ENCODE measurements around the gene BCAN. TPM values are rescaled to one million over a fixed set of nuclear protein-coding genes. Genes with fewer than 3 reads are reported as not detected.

The BCAN gene
- total and polyA plus RNA-seq, 2 of the 4 experiments (the other 2 are of a cell fraction): 0.07 TPM; not detected in 1

DNA sequence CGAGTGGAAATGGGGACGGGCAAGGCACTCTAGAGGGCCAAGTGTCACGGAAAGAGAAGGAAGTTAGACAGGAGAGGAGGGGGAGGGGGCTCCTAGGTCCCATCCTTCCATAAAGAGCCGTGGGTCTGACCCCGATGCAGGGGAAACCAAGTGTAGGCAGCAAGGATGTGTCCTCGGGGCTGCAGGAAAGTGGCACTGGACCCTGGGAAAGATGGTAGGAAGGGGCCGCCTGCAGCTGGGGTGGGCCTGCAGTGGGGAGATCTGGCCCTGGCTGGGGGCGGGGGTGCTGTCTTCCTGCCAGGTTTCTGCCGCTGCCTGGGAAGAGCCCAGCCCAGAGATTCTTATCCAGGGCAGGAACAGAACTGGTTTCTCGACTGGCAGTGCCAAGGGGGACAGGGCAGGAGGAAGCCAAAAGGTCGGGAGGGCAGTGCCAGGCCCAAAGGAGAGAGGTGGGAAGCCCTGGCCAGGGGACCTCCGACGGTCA lies 50.6 kb downstream of the BCAN start:
- Histone ChIP-seq H2BK5ac (ENCODE audit: low read depth, low read length, poor library complexity, severe bottlenecking) (no peak overlapping the region), H3K4me3 (ENCODE audit: insufficient read depth, low read depth, low read length) (no peak overlapping the region), H3K27ac (ENCODE audit: insufficient read depth, low read length) (no peak overlapping the region), H4K8ac (ENCODE audit: low read depth in 2 of 2, low read length in 2 of 2) (no peak overlapping the region), H2AFZ (replicated peaks; ENCODE audit: low read length, poor library complexity) (no peak overlapping the region), H3K9me3 (ENCODE audit: control insufficient read depth, insufficient read depth, low read length) (no peaks in the 10 kb centered on the region), H3K27me3 (ENCODE audit: control insufficient read depth, insufficient read depth, low read length) (peaks cover 6% of the 10 kb centered on the region; the same call in 1 of the 2 replicates), H3K4me1 (ENCODE audit: control insufficient read depth, insufficient read depth, low read length) (peaks cover 6% of the 10 kb centered on the region; the same call in 1 of the 2 replicates), H3K23ac (ENCODE audit: low read depth, low read length) (no peak overlapping the region), H2AK5ac (ENCODE audit: low read depth, low read length) (no peak overlapping the region), H3K18ac (ENCODE audit: low read depth, low read length) (no peak overlapping the region), H4K91ac (ENCODE audit: insufficient read depth, low read depth, low read length) (no peak overlapping the region), H2AK9ac (replicated peaks; ENCODE audit: low read depth, low read length, poor library complexity) (no peak overlapping the region), H3K4me2 (ENCODE audit: low read depth, low read length) (no peak overlapping the region), H3K56ac (ENCODE audit: extremely low read depth, insufficient read depth, low read length) (no peak overlapping the region), H3K9me1 (ENCODE audit: insufficient read depth, low read length) (no peaks in the 10 kb centered on the region), H3K14ac (replicated peaks; ENCODE audit: low read depth, low read length) (no peak overlapping the region), H3K36me3 (ENCODE audit: control insufficient read depth, insufficient read depth, low read length) (no peaks in the 10 kb centered on the region), H3K79me1 (ENCODE audit: low read depth in 1 of 2, low read length in 2 of 2) (no peaks in the 10 kb centered on the region), H3K9ac (ENCODE audit: low read depth, low read length) (no peak overlapping the region), H2BK15ac (ENCODE audit: low read depth, low read length) (no peak overlapping the region), H4K20me1 (ENCODE audit: insufficient read depth, low read length) (no peaks in the 10 kb centered on the region), H2BK20ac (ENCODE audit: low read depth, low read length) (no peak overlapping the region), H2BK120ac (ENCODE audit: low read depth, low read length) (no peak overlapping the region), H4K5ac (ENCODE audit: low read depth, low read length) (no peak overlapping the region), H3K4ac (ENCODE audit: low read depth, low read length) (no peak overlapping the region)
- ATAC-seq (ENCODE audit: low read depth): no peak
- no TSS peak for BruUV-seq (replicated peaks)
- intact Hi-C loops (cut with micrococcal nuclease) (no loop called here), in situ Hi-C loops (cut with MboI; ENCODE audit: low sequenced_read_pairs) (loop anchor here (10.0 kb wide), 1 partner anchor 192 kb away; no protein-coding TSS in a partner anchor), dilution Hi-C loops (cut with HindIII; ENCODE audit: low sequenced_read_pairs, unreplicated experiment) (no loop called here)
- DNase-seq: no peak
- 45% methylated on average over 7 of the region's 13 CpGs; no CpG with 5 or more reads in 1 of the 2 experiments for WGBS, 2 experiments (ENCODE audit: extremely low coverage in 2 of 2, insufficient read length in 1 of 2)
- CTCF ChIA-PET: interaction anchor here (0.6 to 5.2 kb wide), 3 partner anchors 13 to 168 kb away, joined by 3 to 104 read pairs (median 54); partner anchors contain the start of genes CRABP2, ISG20L2, METTL25B and NTRK1
- POLR2A ChIA-PET (ENCODE audit: unreplicated experiment): no interaction called here
- TF ChIP-seq MAZ (IDR thresholded peaks at IDR 0.05; ENCODE audit: borderline replicate concordance, low read depth, low read length) (no peak), RAD21 (IDR thresholded peaks at IDR 0.05; ENCODE audit: low read length) (no peak)
- TF ChIP-seq, protein P1, sequence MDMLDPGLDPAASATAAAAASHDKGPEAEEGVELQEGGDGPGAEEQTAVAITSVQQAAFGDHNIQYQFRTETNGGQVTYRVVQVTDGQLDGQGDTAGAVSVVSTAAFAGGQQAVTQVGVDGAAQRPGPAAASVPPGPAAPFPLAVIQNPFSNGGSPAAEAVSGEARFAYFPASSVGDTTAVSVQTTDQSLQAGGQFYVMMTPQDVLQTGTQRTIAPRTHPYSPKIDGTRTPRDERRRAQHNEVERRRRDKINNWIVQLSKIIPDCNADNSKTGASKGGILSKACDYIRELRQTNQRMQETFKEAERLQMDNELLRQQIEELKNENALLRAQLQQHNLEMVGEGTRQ (IDR thresholded peaks at IDR 0.05; ENCODE audit: low read depth, low read length): no peak

Data from IMR-90 (cell line).